Heart right ventricle (tissue), 16 donors: Measurements from ENCODE around the gene CYP46A1. TPM values are rescaled to one million over a fixed set of nuclear protein-coding genes. Genes with fewer than 3 reads are reported as not detected.
A peak's percentile ranks its signal among the peaks of the same experiment; 100 is the strongest.

Experiments
- ATAC-seq, 8 donors: fragments of 200-7000 bp; cut with Tn5 transposase; one replicate each; pipeline ENCODE4 v1.9.1; 2020; ENCODE audit warnings: mild to moderate bottlenecking in 8 of 8, moderate library complexity in 8 of 8, moderate number of reproducible peaks in 1 of 8
- DNase-seq, 2 donors: peaks; one replicate each; pipeline ENCODE4 v3.0.0-alpha.2; 2020
- H3K27ac ChIP-seq, 10 donors: fragments of 200-600 bp; sonication (generic) in 2 of 10; one replicate each; pipeline versions ENCODE4 v1.5.0 to v1.8.0; 2020 to 2022; ENCODE audit warnings: mild to moderate bottlenecking in 3 of 10
- H3K27me3 ChIP-seq, 7 donors: fragments of 200-600 bp; one replicate each; pipeline ENCODE4 v1.8.0; 2021 to 2022; ENCODE audit warnings: mild to moderate bottlenecking in 2 of 7
- H3K36me3 ChIP-seq, 9 donors: fragments of 200-600 bp; sonication (generic) in 1 of 9; one replicate each; pipeline versions ENCODE4 v1.5.0 to v1.8.0; 2020 to 2022; ENCODE audit warnings: mild to moderate bottlenecking in 2 of 9
- H3K4me1 ChIP-seq, 9 donors: fragments of 200-600 bp; sonication (generic) in 1 of 9; one replicate each; pipeline versions ENCODE4 v1.5.0 to v1.8.0; 2020 to 2022; ENCODE audit warnings: mild to moderate bottlenecking in 4 of 9
- H3K4me3 ChIP-seq, 10 donors: fragments of 200-600 bp; sonication (generic) in 2 of 10; one replicate each; pipeline versions ENCODE4 v1.5.0 to v1.8.0; 2020 to 2022; ENCODE audit warnings: mild to moderate bottlenecking in 7 of 10, moderate library complexity in 2 of 10
- H3K9me3 ChIP-seq, 11 donors: fragments of 200-600 bp in 10 of 11; sonication (generic) in 2 of 11; one replicate each; pipeline versions ENCODE4 v1.5.0 to v1.8.0; 2013 to 2022; ENCODE audit warnings: mild to moderate bottlenecking in 2 of 11, control low read depth in 1 of 11, moderate library complexity in 1 of 11
- WGBS, 2 donors: extraction: QIAGEN DNeasy Blood & Tissue Kit; methylation state at CpG; one replicate each; pipeline ENCODE4 v1.1.7; 2013; ENCODE audit warnings: inconsistent platforms in 1 of 2; 5-methylcytosine and 5-hydroxymethylcytosine counted together
- intact Hi-C, 10 donors: fragments of 100-400 bp; cut with DNase I; formaldehyde crosslinking; loops; one replicate each; pipeline versions ENCODE4 v1.11.1 to v1.14.2; 2022
- polyA plus RNA-seq, 2 donors: library from polyadenylated mRNA; stranded (reverse); fragments of 200-250 nt; gene quantifications; one replicate each; pipeline ENCODE4 v1.2.3, GENCODE V29; 2013
- total RNA-seq, 10 donors: library from RNA; stranded (reverse); fragmentation: NEBNext Ultra II Directional in 3 of 10; extraction: Animal tissue kit (Norgen Biotek cat#: 25700) in 3 of 10; gene quantifications; one replicate each; pipeline versions ENCODE4 v1.2.1 to v1.2.4, GENCODE V29; 2021 to 2023
- TF ChIP-seq, protein P1 (sequence below), 9 donors: fragments of 200-600 bp; sonication (generic) in 2 of 9; IDR thresholded peaks; one replicate each; pipeline versions ENCODE4 v1.5.0 to v1.8.0; 2021 to 2022; ENCODE audit warnings: antibody characterized with exemption in 9 of 9, mild to moderate bottlenecking in 5 of 9, moderate library complexity in 1 of 9
- donor health status: Arrhythmogenic right ventricular cardiomyopathy.
- donor health status: ischemic (EF 13 %, LVEDD 7.1; RV severe dilation, severe dysfunction).
- donor health status: healthy with polysubstance abuse.
- donor health status: DM: no; HTN: yes; CAD: no.
- donor health status: DM: no; HTN: no; CAD: no.
- donor health status: ischemic (EF 25% LVEDD 6.9; RV normal size, moderate dysfunction).
- donor health status: ischemic (EF 25% LVEDD 5.7; RV mildly dilated, moderate dysfunction).
- donor health status: healthy.
- donor health status: DM: yes; HTN: yes; CAD: no.
- donor health status: Ischemic cardiomyopathy.
- donor health status: ischemic (EF 35%, LVEDD 5.7; RV mildly dilated, moderate dysfunction).
- donor health status: nonischemic (EF 11% LVEDD 7.7; RV severe dilation, severe dysfunction).
- donor health status: DM: yes; HTN: yes; CAD: no.
- donor health status: PGD.
- donor health status: ischemic (EF 29% LVEDD 5.4; RV normal size, mild dysfunction).
- donor health status: nonischemic (EF 23%, LVEDD 6.1; RV moderate dilation, normal function).

Gene CYP46A1
- total and polyA plus RNA-seq, 12 donors = 1.5 to 6.1 (median 3.5) TPM

- Histone ChIP-seq H3K36me3 (peaks cover 0 to 4% (median 0%) of the 10 kb centered on the region in 9 donors), H3K4me1 (peaks cover 51 to 98% (median 87%) of the 10 kb centered on the region in 9 donors), H3K27me3 (peaks cover 0 to 4% (median 0%) of the 10 kb centered on the region in 7 donors), H3K27ac (peak overlapping the region; percentile 9 to 83 (median 64)), H3K4me3 (no peak overlapping the region), H3K9me3 (no peaks in the 10 kb centered on the region)
- TF ChIP-seq, protein P1, sequence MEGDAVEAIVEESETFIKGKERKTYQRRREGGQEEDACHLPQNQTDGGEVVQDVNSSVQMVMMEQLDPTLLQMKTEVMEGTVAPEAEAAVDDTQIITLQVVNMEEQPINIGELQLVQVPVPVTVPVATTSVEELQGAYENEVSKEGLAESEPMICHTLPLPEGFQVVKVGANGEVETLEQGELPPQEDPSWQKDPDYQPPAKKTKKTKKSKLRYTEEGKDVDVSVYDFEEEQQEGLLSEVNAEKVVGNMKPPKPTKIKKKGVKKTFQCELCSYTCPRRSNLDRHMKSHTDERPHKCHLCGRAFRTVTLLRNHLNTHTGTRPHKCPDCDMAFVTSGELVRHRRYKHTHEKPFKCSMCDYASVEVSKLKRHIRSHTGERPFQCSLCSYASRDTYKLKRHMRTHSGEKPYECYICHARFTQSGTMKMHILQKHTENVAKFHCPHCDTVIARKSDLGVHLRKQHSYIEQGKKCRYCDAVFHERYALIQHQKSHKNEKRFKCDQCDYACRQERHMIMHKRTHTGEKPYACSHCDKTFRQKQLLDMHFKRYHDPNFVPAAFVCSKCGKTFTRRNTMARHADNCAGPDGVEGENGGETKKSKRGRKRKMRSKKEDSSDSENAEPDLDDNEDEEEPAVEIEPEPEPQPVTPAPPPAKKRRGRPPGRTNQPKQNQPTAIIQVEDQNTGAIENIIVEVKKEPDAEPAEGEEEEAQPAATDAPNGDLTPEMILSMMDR (IDR thresholded peaks at IDR 0.05) = no peak
- no peak for ATAC-seq
- intact Hi-C loops = loop anchor here in 2 of 10 donors (5.0 kb wide), 2 partner anchors 35 to 40 kb away; partner anchors contain the start of gene EML1 (in 1 of the 2)
- no peak for DNase-seq
- 58 to 66% methylated on average over 25 of the region's 25 CpGs for WGBS, 2 donors
These were observed 67.7 kb downstream of the CYP46A1 start for GRCh38 chr14:99751539-99752485.

DNA sequence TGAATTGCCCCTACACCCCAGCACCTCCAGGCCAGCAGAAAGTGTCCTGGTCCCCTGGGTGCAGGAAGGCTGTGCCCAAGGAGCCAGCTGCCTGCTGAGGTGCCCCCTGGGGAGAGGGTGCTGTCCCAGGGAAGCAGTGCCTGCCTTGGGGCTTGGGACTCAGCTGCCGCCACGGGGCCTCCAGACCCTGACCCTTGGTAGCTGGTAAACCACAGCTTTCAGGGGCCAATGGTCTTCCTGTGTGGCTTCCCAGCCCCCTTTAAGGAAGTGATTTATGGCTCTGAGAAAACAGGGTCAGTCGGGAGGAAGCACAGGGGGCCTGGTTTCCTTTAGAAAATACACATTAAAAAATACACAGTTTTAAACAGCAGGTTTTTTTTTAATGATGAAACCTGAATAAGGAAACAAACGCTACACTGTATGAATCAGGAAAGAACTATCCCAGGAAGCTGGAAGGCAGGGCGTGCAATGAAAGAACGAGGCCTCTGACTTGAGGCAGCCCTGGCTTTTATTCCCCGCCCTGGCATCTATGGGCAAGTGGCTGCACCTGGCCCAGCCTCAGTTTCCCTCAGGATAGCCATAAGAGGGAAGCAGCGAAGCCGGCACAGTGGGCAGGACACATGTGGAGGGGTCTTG is 68.5 kb downstream of the CYP46A1 start:
- no peak for DNase-seq
- H3K4me1 ChIP-seq = peaks cover 47 to 93% (median 79%) of the 10 kb centered on the region in 9 donors
- peak in 1 of 8 donors; percentile 22 for ATAC-seq
- WGBS, 2 donors = 54 to 66% methylated on average over 9 of the region's 9 CpGs
- H3K36me3 ChIP-seq = peaks cover 0 to 4% (median 0%) of the 10 kb centered on the region in 9 donors
- TF ChIP-seq, protein P1 (IDR thresholded peaks at IDR 0.05) = no peak
- H3K9me3 ChIP-seq = no peaks in the 10 kb centered on the region
- peak overlapping the region; percentile 9 to 83 (median 64) for H3K27ac ChIP-seq
- peaks cover 0 to 4% (median 0%) of the 10 kb centered on the region in 7 donors for H3K27me3 ChIP-seq
- no peak overlapping the region for H3K4me3 ChIP-seq
- intact Hi-C loops = loop anchor here in 2 of 10 donors (5.0 kb wide), 2 partner anchors 35 to 40 kb away; partner anchors contain the start of gene EML1 (in 1 of the 2)

GRCh38 chr14:99753225-99754140 is 69.4 kb downstream of the CYP46A1 start:
- no peak overlapping the region for H3K4me3 ChIP-seq

More at GRCh38 chr14:99753225-99754140, 69.4 kb downstream of the CYP46A1 start:
- TF ChIP-seq, protein P1 (IDR thresholded peaks at IDR 0.05) = no peak
- H3K4me1 ChIP-seq = peaks cover 41 to 92% (median 74%) of the 10 kb centered on the region in 9 donors
- no peaks in the 10 kb centered on the region for H3K9me3 ChIP-seq
- peaks cover 0 to 4% (median 0%) of the 10 kb centered on the region in 9 donors for H3K36me3 ChIP-seq
- intact Hi-C loops = loop anchor here in 2 of 10 donors (5.0 kb wide), 2 partner anchors 34 to 39 kb away; partner anchors contain the start of gene EML1 (in 1 of the 2)
- ATAC-seq (no peak), DNase-seq (no peak)
- H3K27me3 ChIP-seq = peaks cover 0 to 4% (median 0%) of the 10 kb centered on the region in 7 donors
- peak overlapping the region in 7 of 10 donors; percentile 34 to 83 (median 64) for H3K27ac ChIP-seq
- 77 to 78% methylated on average over 15 to 16 of the region's 16 CpGs for WGBS, 2 donors
